ENCODE measurements around the gene LRRC25.

DNA sequence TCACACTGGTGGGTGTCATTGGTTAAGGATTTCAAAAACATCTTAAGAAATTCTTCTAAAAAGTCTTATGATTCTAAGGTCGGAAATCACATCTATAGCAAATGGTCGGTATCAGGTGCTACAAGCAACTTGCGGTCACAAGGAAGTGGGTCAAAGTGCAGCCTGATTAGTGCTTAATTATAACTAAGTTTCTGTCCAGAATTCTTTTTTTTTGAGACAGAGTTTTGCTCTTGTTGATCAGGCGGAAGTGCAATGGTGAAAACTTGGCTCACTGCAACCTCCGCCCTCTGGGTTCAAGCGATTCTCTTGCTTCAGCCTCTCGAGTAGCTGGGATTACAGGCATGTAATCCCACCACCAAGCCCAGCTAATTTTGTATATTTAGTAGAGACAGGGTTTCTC is 12.6 kb downstream of the LRRC25 start:
- TF ChIP-seq POLR2AphosphoS5 (IDR thresholded peaks at IDR 0.05) (no peak), POLR2A (IDR thresholded peaks at IDR 0.05) (no peak)
- TF ChIP-seq, protein P1, sequence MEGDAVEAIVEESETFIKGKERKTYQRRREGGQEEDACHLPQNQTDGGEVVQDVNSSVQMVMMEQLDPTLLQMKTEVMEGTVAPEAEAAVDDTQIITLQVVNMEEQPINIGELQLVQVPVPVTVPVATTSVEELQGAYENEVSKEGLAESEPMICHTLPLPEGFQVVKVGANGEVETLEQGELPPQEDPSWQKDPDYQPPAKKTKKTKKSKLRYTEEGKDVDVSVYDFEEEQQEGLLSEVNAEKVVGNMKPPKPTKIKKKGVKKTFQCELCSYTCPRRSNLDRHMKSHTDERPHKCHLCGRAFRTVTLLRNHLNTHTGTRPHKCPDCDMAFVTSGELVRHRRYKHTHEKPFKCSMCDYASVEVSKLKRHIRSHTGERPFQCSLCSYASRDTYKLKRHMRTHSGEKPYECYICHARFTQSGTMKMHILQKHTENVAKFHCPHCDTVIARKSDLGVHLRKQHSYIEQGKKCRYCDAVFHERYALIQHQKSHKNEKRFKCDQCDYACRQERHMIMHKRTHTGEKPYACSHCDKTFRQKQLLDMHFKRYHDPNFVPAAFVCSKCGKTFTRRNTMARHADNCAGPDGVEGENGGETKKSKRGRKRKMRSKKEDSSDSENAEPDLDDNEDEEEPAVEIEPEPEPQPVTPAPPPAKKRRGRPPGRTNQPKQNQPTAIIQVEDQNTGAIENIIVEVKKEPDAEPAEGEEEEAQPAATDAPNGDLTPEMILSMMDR (IDR thresholded peaks at IDR 0.05): no peak
